ENCODE data around the gene SLC38A9.

SLC38A9 gene

DNA sequence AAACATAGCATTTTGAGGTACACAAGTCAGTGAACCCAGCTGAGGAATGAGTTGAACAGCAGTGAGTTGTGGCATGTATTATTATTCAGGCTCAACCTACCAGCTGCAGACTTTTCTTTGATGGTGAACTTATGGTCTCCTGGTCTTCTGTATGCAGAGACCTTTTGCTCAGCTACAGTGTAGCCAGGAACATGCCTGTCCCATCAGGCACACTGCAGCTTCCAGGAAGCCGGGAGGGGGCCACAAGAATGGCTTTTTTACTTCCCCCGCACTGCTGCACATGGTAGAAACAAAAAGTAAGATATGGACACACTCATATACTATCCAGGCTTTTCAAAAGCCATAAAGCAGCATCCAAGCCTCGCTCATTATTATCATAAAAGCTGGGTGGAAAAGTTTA is 112.0 kb downstream of the SLC38A9 start:
- H3K4me3 ChIP-seq (ENCODE audit: low read depth, low read length), result no peak overlapping the region
- TF ChIP-seq CTCF (IDR thresholded peaks at IDR 0.05; ENCODE audit: insufficient read depth, low read depth, low read length, missing control alignments), result no peak
- no peak for DNase-seq (ENCODE audit: low read depth)

DNA sequence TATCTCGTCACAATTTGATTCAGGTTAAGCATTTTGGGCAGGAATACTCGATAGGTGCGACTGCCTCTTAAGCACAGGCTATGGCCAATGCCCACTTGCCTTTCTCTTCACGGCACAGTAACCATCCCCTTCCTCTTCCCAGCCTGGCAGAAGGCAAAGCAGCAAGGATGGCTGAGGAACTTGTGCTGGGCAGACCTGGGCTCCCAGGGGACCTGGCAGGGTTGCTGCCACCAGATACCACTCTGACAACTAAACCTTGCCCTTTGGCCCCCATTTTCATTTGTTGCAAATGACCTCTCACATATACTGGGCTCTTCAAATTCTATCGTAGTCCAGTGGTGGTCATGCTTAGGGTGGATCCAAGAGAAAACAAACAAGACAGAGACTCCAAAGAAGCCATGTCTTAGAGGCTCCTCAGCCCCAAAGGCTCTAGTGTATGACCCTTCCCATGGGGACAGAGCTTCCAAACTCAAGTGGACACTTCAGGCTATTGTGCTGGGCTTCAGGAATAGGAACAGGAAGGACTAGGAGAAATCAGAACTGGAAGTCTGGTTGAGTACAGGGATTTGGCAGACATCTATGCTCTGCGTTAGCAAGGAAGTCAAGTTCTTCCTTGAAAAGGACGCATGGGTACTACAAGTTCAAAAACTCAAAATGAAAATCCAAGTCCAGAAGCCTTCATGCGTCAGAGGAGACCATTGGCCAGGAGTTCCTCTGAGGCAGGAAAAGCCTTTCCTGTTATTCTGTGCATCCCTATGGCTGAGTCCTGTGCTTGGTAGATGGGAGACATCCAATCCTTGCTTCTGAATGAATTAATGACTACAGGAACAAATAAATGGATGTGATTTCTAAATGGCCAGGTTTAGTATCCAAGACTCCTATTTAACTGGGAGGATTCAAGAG is 112.7 kb downstream of the SLC38A9 start:
- TF ChIP-seq CTCF (IDR thresholded peaks at IDR 0.05; ENCODE audit: insufficient read depth, low read depth, low read length, missing control alignments), result no peak

GRCh38 chr5:55597014-55597981 is 114.8 kb downstream of the SLC38A9 start:
- H3K4me3 ChIP-seq (ENCODE audit: low read depth, low read length), result no peak overlapping the region
- no peak for TF ChIP-seq CTCF (IDR thresholded peaks at IDR 0.05; ENCODE audit: insufficient read depth, low read depth, low read length, missing control alignments)
- no peak for DNase-seq (ENCODE audit: low read depth)

More for the DNA sequence above, 112.7 kb downstream of the SLC38A9 start:
- no peak for DNase-seq (ENCODE audit: low read depth)
- H3K4me3 ChIP-seq (ENCODE audit: low read depth, low read length), result no peak overlapping the region

DNA sequence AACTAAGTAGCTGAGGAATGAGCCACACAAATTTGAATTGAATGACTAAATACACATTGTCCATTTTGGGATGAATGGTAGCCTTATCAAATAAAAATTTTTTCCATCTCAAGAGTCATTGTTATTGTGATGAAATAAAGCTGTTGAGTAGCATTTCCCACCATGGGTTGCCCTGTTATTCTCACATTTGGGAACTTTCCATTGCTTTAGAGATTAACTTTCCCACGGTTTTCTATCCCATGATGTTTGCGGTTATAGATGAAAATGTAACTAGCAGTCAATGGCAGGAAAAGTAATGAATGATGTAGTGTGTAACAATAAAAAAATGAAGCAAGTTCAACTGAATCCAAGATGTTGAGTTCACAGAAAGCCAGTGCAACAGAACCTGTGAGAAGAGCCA is 117.5 kb downstream of the SLC38A9 start:
- no peak overlapping the region for H3K4me3 ChIP-seq (ENCODE audit: low read depth, low read length)
- TF ChIP-seq CTCF (IDR thresholded peaks at IDR 0.05; ENCODE audit: insufficient read depth, low read depth, low read length, missing control alignments), result no peak
- no peak for DNase-seq (ENCODE audit: low read depth)

- no peak for DNase-seq (ENCODE audit: low read depth)
- TF ChIP-seq CTCF (IDR thresholded peaks at IDR 0.05; ENCODE audit: insufficient read depth, low read depth, low read length, missing control alignments), result no peak
- H3K4me3 ChIP-seq (ENCODE audit: low read depth, low read length), result no peak overlapping the region
These were observed 119.0 kb downstream of the SLC38A9 start for GRCh38 chr5:55593115-55593472.

DNA sequence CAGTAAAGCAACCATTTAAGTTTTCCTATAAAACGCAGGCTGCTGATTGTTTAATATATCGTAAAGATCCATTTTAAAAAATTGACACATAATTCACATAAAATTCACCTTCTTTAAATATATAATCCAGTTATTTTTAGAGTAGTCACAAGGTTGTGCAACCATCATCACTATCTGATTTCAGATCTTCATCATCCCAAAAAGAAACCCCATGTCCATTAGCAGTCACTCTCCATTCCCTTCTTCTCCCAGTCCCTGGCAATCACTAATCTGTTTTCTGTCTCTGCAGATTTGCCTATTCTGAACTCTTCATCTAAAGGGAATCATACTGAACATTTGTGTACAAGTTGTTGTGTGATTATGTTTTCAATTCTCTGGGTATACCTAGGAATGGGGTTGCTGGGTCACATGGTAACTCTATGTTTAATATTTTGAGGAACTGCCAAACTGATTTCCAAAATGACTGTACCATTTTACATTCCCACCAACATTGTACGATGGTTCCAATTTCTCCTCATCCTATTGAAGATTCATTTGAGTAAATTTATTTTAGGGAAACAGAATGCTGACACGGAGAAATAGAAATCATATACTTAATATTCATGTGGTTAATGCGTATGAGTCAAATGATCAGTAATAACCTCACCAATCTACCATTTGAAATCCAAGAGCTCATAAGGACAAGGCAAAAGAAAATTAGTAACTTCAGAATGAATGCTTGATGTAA is 119.6 kb downstream of the SLC38A9 start:
- no peak for DNase-seq (ENCODE audit: low read depth)
- TF ChIP-seq CTCF (IDR thresholded peaks at IDR 0.05; ENCODE audit: insufficient read depth, low read depth, low read length, missing control alignments), result no peak
- H3K4me3 ChIP-seq (ENCODE audit: low read depth, low read length), result no peak overlapping the region

Data from GM12865 (cell line).